H9 (cell line): ENCODE data around the gene CTNS. TPM values are rescaled to one million over a fixed set of nuclear protein-coding genes. Genes with fewer than 3 reads are reported as not detected.

Experiments used
- DNase-seq: peaks from one replicate; pipeline ENCODE4 v3.0.0-alpha.2; 2017
- H2AFZ ChIP-seq: one replicate; pipeline ENCODE4 v1.6.1; 2013; ENCODE audit warnings: mild to moderate bottlenecking, low read length, control low read depth, moderate library complexity
- H2AK5ac ChIP-seq: 2 replicates; pipeline ENCODE4 v1.6.1; 2013; ENCODE audit warnings: low read length, control low read depth, mixed read lengths; ENCODE audit not compliant: insufficient read length
- H2BK120ac ChIP-seq: one replicate; pipeline ENCODE4 v1.6.1; 2013; ENCODE audit warnings: low read depth, mild to moderate bottlenecking, low read length, control low read depth, inconsistent platforms; ENCODE audit not compliant: poor library complexity, severe bottlenecking
- H2BK12ac ChIP-seq: 2 replicates; pipeline ENCODE4 v1.6.1; 2013; ENCODE audit warnings: low read length, control low read depth, mixed read lengths, low read depth; ENCODE audit not compliant: insufficient read length
- H2BK15ac ChIP-seq: 2 replicates; pipeline ENCODE4 v1.6.1; 2013; ENCODE audit warnings: low read depth, low read length, control low read depth
- H2BK20ac ChIP-seq: one replicate; pipeline ENCODE4 v1.6.1; 2013; ENCODE audit warnings: low read depth, mild to moderate bottlenecking, low read length, control low read depth, inconsistent platforms; ENCODE audit not compliant: poor library complexity, severe bottlenecking
- H2BK5ac ChIP-seq: 2 replicates; pipeline ENCODE4 v1.6.1; 2013; ENCODE audit warnings: low read length, control low read depth, mixed read lengths; ENCODE audit not compliant: insufficient read length
- H3K14ac ChIP-seq: 2 replicates; pipeline ENCODE4 v1.6.1; 2013; ENCODE audit warnings: low read length, control low read depth; ENCODE audit not compliant: insufficient read depth
- H3K18ac ChIP-seq: 2 replicates; pipeline ENCODE4 v1.6.1; 2013; ENCODE audit warnings: low read depth, mild to moderate bottlenecking, mixed read lengths, low read length, control low read depth; ENCODE audit not compliant: insufficient read length
- H3K23ac ChIP-seq: 2 replicates; pipeline ENCODE4 v1.6.1; 2013; ENCODE audit warnings: low read length, control low read depth, mixed read lengths, low read depth; ENCODE audit not compliant: insufficient read length
- H3K23me2 ChIP-seq: 2 replicates; pipeline ENCODE4 v1.6.1; 2013; ENCODE audit warnings: low read depth, mild to moderate bottlenecking, mixed read lengths, low read length, control low read depth; ENCODE audit not compliant: insufficient read length, poor library complexity, severe bottlenecking
- H3K27ac ChIP-seq: 2 replicates; pipeline ENCODE4 v1.5.1; 2013; ENCODE audit warnings: low read length, control low read depth, mixed read lengths, low read depth; ENCODE audit not compliant: insufficient read length
- H3K27me3 ChIP-seq: 2 replicates; pipeline ENCODE4 v1.6.1; 2013; ENCODE audit warnings: low read length, control low read depth, inconsistent platforms; ENCODE audit not compliant: insufficient read depth
- H3K4ac ChIP-seq: 2 replicates; pipeline ENCODE4 v1.6.1; 2013; ENCODE audit warnings: low read depth, mild to moderate bottlenecking, control low read depth, inconsistent platforms, low read length, moderate library complexity
- H3K4me1 ChIP-seq: 2 replicates; pipeline ENCODE4 v1.6.1; 2013; ENCODE audit warnings: low read length, control low read depth, inconsistent platforms; ENCODE audit not compliant: insufficient read depth
- H3K4me2 ChIP-seq: 2 replicates; pipeline ENCODE4 v1.6.1; 2013; ENCODE audit warnings: low read length, control low read depth, mixed read lengths; ENCODE audit not compliant: insufficient read length, insufficient read depth
- H3K56ac ChIP-seq: 2 replicates; pipeline ENCODE4 v1.6.1; 2013; ENCODE audit warnings: low read depth, mild to moderate bottlenecking, mixed read lengths, low read length, control low read depth; ENCODE audit not compliant: insufficient read length
- H3K79me1 ChIP-seq: 2 replicates; pipeline ENCODE4 v1.6.1; 2013; ENCODE audit warnings: low read depth, mild to moderate bottlenecking, moderate library complexity, low read length, control low read depth, inconsistent platforms; ENCODE audit not compliant: insufficient read depth, poor library complexity, severe bottlenecking
- H3K79me2 ChIP-seq: 2 replicates; pipeline ENCODE4 v1.6.1; 2013; ENCODE audit warnings: low read length, control low read depth, inconsistent platforms; ENCODE audit not compliant: insufficient read depth
- H3K9ac ChIP-seq: 2 replicates; pipeline ENCODE4 v1.6.1; 2013; ENCODE audit warnings: low read length, control low read depth, mixed read lengths; ENCODE audit not compliant: insufficient read length; ENCODE audit errors: extremely low read depth
- H3K9me3 ChIP-seq: one replicate; pipeline ENCODE4 v1.6.1; 2013; ENCODE audit warnings: low read depth, low read length, inconsistent platforms; ENCODE audit not compliant: control insufficient read depth
- H3T11ph ChIP-seq: one replicate; pipeline ENCODE4 v1.6.1; 2013; ENCODE audit warnings: mild to moderate bottlenecking, low read length, control low read depth, inconsistent platforms
- H4K20me1 ChIP-seq: one replicate; pipeline ENCODE4 v1.6.1; 2013; ENCODE audit not compliant: control insufficient read depth, insufficient read length, insufficient read depth
- H4K5ac ChIP-seq: 2 replicates; pipeline ENCODE4 v1.6.1; 2013; ENCODE audit warnings: low read depth, mild to moderate bottlenecking, mixed read lengths, low read length, control low read depth; ENCODE audit not compliant: insufficient read length
- H4K8ac ChIP-seq: replicated peaks from 2 replicates; pipeline ENCODE4 v1.6.1; 2013; ENCODE audit warnings: low read length, control low read depth, mixed read lengths, low read depth; ENCODE audit not compliant: insufficient read length
- H4K91ac ChIP-seq: 2 replicates; pipeline ENCODE4 v1.6.1; 2013; ENCODE audit warnings: low read depth, mild to moderate bottlenecking, moderate library complexity, mixed read lengths, low read length, control low read depth; ENCODE audit not compliant: insufficient read length
- H3K27ac Mint-ChIP-seq, 3 experiments: 2 replicates in 2 of 3; 3 replicates in 1 of 3; pipeline ENCODE4 v1.8.0; 2020 to 2021; ENCODE audit warnings: mixed read lengths in 3 of 3, mild to moderate bottlenecking in 1 of 3, moderate library complexity in 1 of 3
- H3K27me3 Mint-ChIP-seq: 2 replicates; pipeline ENCODE4 v1.8.0; 2021; ENCODE audit warnings: low read depth, mild to moderate bottlenecking, moderate library complexity, mixed read lengths
- H3K36me3 Mint-ChIP-seq, 3 experiments: 2 replicates in 2 of 3; 3 replicates in 1 of 3; pipeline ENCODE4 v1.8.0; 2020 to 2021; ENCODE audit warnings: low read depth in 3 of 3, mixed read lengths in 3 of 3; ENCODE audit not compliant: insufficient read depth in 1 of 3
- H3K4me1 Mint-ChIP-seq, 2 experiments: 2 replicates each; pipeline ENCODE4 v1.8.0; 2020; ENCODE audit warnings: mixed read lengths in 2 of 2
- H3K4me3 Mint-ChIP-seq, 2 experiments: 2 replicates in 1 of 2; 3 replicates in 1 of 2; pipeline ENCODE4 v1.8.0; 2020 to 2021; ENCODE audit warnings: mild to moderate bottlenecking in 2 of 2, mixed read lengths in 2 of 2, moderate library complexity in 1 of 2
- H3K9me3 Mint-ChIP-seq, 2 experiments: 2 replicates in 1 of 2; 3 replicates in 1 of 2; pipeline ENCODE4 v1.8.0; 2020; ENCODE audit warnings: mild to moderate bottlenecking in 2 of 2, mixed read lengths in 2 of 2, moderate library complexity in 1 of 2
- WGBS: extraction: QIAGEN DNeasy Blood & Tissue Kit; methylation state at CpG from one replicate; pipeline ENCODE4 v1.1.7; 2013; ENCODE audit warnings: missing lambda C conversion rate, low lambda C conversion rate, mixed read lengths; ENCODE audit not compliant: insufficient read length; ENCODE audit errors: extremely low coverage; 5-methylcytosine and 5-hydroxymethylcytosine counted together
- total RNA-seq: library from RNA; stranded (reverse); gene quantifications from 2 replicates; pipeline ENCODE4 v1.2.1, GENCODE V29; 2021
- TF ChIP-seq, protein P1 (sequence below): fragments of 200-600 bp; sonication (generic); conservative IDR thresholded peaks from 3 replicates; pipeline ENCODE4 v1.8.0; 2021; ENCODE audit warnings: antibody characterized with exemption, mild to moderate bottlenecking

CTNS gene
- total RNA-seq, 1 experiment from 2014 or later = 12.8 TPM

DNA sequence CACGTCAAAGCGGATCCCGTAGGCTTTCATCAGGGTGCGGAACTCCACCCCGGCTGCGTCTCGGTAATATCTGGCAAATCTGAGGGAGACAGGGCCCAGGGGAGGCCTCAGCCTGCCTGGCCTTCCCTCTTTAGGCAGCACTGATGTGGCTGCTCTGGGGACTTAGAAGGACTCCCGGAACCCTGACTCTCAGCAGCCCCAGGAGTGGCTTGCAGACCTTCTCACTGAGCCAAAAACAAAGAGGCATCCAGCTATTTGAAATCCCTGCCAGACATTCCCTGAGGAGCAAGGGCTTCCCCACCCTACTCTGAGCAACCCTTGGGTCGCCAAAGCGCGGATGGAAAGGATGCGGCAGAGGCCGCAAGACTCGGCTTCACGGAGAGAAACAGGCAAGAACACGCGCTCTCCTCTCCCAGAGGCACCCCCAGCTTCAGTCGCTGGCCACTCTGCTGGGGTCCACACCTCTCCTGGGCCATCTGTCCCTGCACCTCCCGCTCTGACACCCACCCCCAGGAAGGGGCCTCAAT lies 51.5 kb downstream of the CTNS start:
- H2BK120ac ChIP-seq = no peak overlapping the region
- no peaks in the 10 kb centered on the region for H3K79me2 ChIP-seq
- H2BK12ac ChIP-seq = no peak overlapping the region
- peak overlapping the region in 1 of 3 experiments; percentile 45; a peak in 1 of 7 replicates for H3K27ac Mint-ChIP-seq
- no peak overlapping the region for H4K91ac ChIP-seq
- no peak overlapping the region for H3T11ph ChIP-seq
- no peak for DNase-seq
- no peaks in the 10 kb centered on the region for H3K23me2 ChIP-seq
- peaks cover 3% of the 10 kb centered on the region for H4K20me1 ChIP-seq
- no peak overlapping the region for H2BK5ac ChIP-seq
- H2AFZ ChIP-seq = no peak overlapping the region
- H3K27me3 ChIP-seq = no peaks in the 10 kb centered on the region
- no peak overlapping the region for H4K8ac ChIP-seq
- no peak overlapping the region for H4K5ac ChIP-seq
- H3K9me3 ChIP-seq = no peaks in the 10 kb centered on the region
- no peak overlapping the region for H3K4ac ChIP-seq
- no peak overlapping the region for H3K9ac ChIP-seq
- TF ChIP-seq, protein P1, sequence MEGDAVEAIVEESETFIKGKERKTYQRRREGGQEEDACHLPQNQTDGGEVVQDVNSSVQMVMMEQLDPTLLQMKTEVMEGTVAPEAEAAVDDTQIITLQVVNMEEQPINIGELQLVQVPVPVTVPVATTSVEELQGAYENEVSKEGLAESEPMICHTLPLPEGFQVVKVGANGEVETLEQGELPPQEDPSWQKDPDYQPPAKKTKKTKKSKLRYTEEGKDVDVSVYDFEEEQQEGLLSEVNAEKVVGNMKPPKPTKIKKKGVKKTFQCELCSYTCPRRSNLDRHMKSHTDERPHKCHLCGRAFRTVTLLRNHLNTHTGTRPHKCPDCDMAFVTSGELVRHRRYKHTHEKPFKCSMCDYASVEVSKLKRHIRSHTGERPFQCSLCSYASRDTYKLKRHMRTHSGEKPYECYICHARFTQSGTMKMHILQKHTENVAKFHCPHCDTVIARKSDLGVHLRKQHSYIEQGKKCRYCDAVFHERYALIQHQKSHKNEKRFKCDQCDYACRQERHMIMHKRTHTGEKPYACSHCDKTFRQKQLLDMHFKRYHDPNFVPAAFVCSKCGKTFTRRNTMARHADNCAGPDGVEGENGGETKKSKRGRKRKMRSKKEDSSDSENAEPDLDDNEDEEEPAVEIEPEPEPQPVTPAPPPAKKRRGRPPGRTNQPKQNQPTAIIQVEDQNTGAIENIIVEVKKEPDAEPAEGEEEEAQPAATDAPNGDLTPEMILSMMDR = no peak
- peaks cover 0 to 17% of the 10 kb centered on the region in 2 experiments; a peak in 3 of 4 replicates for H3K4me1 Mint-ChIP-seq
- H3K4me3 Mint-ChIP-seq = peak overlapping the region in 1 of 2 experiments; percentile 42; a peak in 1 of 5 replicates
- H3K14ac ChIP-seq = no peak overlapping the region
- WGBS = no CpG with 5 or more reads among the region's 19 CpGs
- no peak overlapping the region for H3K4me2 ChIP-seq
- no peaks in the 10 kb centered on the region for H3K4me1 ChIP-seq
- no peak overlapping the region for H3K18ac ChIP-seq
- H3K9me3 Mint-ChIP-seq = no peaks in the 10 kb centered on the region; a peak in 2 of 5 replicates
- H3K27me3 Mint-ChIP-seq = no peaks in the 10 kb centered on the region
- peaks cover 0 to 4% (median 0%) of the 10 kb centered on the region in 3 experiments; a peak in 1 of 7 replicates for H3K36me3 Mint-ChIP-seq
- no peak overlapping the region for H3K27ac ChIP-seq
- H2BK20ac ChIP-seq = no peak overlapping the region
- no peak overlapping the region for H3K23ac ChIP-seq
- H3K79me1 ChIP-seq = no peaks in the 10 kb centered on the region
- no peak overlapping the region for H2BK15ac ChIP-seq
- H2AK5ac ChIP-seq = no peak overlapping the region
- H3K56ac ChIP-seq = no peak overlapping the region
